T1000 (cell line): Measurements from ENCODE around the gene KIRREL1.
A peak's percentile ranks its signal among the peaks of the same experiment; 100 is the strongest.

ENCODE experiments used
- DNase-seq: peaks from one replicate; lab custom pipeline; 2025; ENCODE audit warnings: mixed read lengths; lab: John Stamatoyannopoulos, UW

KIRREL1 gene

GRCh38 chr1:157975228-157975950 is 18.1 kb upstream of the KIRREL1 start:
- no peak for DNase-seq

GRCh38 chr1:157976888-157977287 is 16.6 kb upstream of the KIRREL1 start:
- DNase-seq = no peak

DNA sequence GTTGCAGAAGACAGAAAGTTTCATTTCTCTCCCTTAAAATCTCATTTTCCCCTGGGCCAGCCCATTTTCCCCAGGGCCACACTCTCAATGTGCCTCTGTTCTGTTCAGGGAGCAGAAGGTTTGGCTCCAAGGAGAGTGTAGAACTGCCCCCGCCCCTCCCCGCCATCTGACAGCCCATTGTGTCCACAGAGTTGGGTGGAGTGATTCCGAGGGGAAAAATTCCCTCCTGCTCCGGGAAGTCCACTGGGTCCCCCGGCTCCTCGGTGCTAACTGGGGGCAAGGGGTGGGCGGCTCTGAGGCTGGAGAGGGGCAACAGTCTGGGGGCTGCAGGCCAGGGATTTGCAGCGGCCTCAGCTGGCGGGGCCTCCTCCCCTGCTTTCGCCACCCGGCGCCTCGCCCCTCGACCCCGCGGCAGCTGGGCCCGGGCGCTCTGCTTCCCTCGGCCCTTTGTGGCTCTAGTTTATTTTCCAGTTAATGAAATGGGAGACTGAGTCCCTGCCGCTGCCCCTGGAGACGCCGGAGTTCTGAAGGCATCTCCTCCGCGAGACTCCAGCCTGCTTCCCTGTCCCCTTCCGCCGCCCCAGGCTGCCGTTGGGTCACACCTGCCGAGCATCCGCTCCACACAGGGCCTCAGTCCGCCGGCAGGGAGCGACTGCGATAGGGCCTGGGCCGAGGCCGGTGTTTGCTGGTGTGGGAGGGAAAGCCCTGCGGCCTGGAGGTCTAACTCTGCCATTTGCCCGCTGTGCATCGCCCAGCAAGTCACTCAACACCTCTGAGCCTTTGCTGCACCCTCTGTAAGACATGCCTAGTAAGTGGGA is 14.7 kb upstream of the KIRREL1 start:
- DNase-seq = no peak

DNA sequence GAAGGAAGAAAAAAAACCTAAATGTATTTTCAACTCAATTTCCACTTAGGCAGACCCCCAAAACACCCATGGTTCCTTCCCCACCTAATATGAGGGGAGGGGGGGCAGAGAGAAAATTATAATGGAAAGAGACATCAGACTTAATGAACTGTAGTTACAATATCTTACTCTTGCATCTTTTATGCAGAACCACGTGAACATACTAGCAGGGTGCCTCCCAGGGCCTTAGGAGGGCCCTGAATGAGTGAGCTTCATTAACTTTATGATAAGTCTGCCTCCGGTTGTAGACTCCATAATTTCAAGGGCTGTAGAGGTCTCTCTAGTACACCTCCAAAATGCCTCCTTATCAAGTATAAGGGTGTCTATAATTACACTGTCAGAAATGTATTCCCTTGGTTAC is 11.3 kb upstream of the KIRREL1 start:
- DNase-seq = no peak

- DNase-seq = no peak
Observed at GRCh38 chr1:157983787-157984186, 9.7 kb upstream of the KIRREL1 start.

DNA sequence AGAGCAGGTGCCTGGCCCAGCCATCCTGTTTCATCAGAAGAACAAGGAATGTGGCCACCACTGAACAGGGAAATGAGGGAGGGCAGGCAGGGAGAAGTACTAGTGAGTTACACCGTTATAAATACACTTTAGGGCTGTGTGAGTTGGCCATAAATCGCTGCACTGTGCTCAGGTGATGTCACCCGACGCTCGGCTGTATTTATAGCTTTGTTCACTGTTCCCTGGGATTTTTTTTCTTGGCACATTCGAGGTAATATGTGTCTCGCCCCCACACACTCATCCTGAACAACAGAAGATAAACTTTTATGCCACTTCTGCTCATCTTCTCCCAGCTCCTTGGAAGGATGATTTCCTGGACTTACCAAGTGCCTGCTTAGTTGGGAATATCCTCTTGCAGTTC is 9.0 kb upstream of the KIRREL1 start:
- no peak for DNase-seq

DNA sequence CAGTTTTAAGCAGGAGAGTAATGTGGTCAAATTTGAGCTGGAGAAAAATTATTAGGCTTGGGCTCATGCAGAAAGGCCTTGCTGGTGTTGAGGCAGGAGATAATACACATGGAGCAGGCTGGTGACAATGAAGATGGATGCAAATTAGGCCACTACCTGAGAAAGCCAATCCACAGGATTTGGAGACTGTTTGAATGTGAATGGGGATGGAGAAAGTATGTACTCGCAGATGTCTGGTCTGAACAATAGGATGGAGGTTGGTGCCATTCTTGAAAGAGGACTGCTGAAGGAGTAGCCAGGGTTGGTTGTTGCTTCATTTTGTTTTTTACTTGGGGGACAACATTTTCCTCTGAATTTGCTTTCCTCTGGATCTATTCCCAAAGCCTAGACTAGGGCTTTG is 8.0 kb upstream of the KIRREL1 start:
- no peak for DNase-seq

GRCh38 chr1:157988002-157988401 is 5.4 kb upstream of the KIRREL1 start:
- no peak for DNase-seq

DNA sequence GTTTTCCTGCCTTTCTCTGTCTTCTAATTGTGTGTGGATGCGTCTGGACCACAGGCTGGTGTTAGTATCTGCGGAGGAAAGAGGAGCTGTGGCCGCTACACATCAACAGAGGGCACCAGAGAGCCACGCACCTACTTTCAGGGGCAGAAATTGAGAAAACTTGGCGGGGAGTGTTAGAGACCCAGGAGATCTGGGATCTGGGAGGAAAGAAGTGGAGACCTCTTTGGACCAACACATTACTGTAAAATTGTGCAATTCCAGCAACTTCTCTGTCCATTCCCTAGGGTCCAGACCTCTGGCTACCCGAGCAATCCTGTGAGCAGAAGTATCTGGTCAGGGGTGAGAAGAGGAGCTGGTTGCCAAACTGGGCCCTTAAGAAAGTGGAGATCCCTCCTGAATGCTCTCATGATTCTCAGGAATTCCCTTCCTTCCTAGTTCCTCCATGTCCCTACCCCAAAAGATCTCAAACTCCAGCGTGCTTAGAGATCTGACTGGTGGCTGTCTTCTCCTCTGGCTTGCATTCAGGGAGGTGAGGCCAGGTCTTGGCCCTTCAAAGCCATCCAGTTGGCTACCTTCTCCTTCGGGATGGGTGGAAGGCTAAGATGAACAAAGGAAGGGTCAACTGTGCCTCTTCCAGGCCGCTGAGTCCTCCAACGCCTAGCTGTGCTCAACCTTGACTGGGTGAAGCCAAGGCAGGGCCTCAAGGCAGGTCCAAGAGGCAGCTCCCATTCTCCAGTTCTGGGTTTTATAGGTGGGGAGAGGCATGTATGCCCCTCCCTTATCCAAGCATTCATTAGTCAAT is 1.2 kb upstream of the KIRREL1 start:
- peak; percentile 48 for DNase-seq

DNA sequence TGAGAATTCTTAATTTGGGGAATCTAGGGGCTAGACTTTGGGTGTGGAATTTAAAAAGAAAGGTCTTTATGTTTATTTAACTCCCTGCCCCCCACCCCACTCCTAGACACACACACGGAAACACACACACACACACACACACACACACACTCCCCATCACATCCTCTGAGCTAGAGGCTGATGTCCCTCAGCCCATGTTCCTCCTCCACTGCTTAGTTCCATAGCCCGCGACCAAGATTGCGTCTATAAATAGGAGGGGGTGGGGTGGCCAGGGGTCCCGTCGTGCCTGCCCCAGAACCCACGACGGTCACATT is 655 bp upstream of the KIRREL1 start:
- no peak for DNase-seq

DNA sequence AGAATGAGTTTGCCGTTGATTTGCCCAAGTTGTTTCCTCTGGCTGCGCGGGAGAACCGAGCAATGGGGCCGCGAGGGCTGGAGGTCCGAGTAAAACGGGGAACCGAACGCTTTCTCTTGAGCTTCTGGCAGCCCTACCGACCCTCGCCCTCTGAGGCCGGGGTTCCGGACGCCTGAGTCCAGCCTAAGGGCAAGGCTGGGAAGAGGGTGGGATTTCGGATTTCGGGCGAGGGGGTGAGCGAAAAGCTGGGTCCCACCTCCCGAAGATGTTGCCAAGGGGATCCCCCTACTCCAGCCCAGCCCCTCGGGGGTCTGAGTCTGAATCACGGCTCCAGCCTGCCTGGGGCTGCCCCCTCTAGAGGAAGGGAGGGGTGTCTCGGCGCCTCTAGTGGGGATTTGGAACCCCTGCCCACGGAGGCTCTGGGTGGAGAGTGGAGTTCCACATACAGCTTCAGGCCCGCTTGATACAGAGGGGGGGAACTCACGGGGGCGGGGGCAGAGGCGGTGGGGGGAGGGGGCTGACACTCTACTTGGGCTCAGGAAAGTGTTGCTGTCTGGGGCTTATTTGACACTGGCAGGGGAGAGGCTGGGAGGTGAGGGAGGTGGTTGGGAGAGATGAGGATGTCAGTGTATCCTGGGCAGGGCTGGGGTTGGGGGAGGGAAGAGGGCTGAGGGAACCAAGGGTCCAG is 617 bp downstream of the KIRREL1 start:
- DNase-seq = no peak

DNA sequence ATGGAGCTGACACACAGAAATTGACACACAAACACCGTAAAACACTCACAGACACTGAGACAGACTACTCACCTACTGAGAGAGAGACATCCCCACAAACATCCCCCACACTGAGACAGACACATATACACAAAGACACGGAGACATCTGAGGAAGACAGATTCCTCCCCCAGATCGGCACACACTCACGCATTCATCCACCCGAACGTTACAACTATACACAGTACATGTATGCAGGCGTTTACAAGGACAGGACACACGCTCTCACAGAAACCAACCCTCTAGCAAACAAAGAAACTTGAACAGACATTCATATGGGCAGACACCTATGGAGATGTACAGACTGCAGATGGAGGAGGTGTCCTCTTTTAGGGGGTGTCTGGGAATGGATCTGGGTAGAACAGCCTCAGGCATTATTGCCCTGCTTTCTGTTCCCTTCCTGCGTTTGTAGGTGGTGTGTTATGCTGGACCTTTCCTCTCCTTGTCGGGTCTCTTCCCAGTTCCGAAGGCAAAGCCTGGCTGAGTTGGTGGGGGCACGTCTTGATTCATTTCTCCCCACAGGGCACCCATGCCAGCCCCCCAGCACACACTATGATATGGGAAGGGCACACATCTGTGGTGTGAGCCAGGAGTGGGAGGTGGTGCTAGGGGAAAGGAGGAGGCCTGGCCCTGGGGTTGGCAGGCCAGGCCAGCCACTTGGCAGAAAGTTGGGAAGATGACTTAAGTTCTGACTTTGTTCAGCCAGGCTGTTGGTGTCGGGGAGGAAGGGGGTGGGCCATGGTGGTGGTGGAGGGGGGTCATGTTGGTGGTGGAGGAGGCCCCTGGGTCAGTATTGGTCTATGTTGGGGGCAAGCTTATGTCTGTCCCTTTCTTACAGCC is 1.5 kb downstream of the KIRREL1 start:
- DNase-seq = no peak

GRCh38 chr1:157995583-157996169 is 2.2 kb downstream of the KIRREL1 start:
- no peak for DNase-seq

GRCh38 chr1:157996433-157996832 is 3.0 kb downstream of the KIRREL1 start:
- DNase-seq = no peak

DNA sequence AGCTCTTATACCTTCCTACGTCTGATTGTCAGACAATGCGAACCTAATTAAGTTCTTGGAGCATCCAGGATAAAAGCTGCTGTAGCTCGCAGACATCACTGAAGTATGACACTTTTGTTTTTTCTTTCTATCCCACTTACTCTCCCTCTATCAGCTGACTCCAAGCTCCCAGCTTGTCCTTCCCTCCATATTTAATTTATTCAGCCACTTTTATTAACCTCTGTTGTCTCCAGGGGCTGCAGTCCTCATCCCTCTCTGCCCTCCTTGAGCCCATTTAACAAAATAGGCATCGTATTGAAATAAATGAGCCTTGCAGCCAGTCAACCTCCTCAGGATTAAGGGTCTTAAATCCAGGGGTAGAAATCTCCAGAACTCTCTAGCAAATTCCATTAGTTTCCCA is 7.1 kb downstream of the KIRREL1 start:
- no peak for DNase-seq

- no peak for DNase-seq
Observed at GRCh38 chr1:158002022-158002630, 8.7 kb downstream of the KIRREL1 start.

DNA sequence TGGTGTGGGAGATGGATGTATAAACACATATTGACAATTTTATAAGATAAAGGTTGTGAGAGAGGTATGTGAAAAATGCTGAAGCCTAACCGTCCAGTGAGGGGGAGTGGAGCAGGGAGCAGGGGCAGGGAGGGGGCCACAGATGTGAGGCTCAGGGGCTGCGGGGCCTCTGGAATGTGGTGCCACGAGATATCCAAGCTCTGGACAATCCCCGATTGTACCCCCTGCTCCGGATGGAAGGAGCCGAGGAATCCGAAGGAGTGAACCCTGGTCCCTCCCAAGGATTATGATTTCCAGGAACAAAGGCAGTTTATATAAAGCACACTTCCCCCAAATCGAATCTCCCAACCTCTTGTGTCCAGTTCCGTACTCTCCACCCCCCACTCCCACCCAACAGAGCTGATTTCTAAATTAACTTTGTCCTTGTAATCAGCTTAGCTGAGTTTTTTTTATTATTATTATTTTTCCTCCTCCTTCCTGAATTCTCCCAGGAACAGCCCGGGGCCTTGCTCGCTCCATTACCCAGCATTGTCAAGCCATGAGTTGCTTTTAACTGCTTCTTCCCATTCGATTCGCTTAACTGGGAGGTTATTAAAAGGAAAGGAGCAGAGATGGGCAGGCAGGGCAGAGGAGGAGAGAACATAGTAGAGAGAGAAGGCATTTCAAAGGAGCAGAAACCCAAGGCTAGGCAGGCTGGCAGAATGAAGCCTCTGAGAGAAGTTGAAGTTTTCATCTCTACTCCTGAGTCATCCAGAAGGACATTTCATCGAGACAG is 9.4 kb downstream of the KIRREL1 start:
- DNase-seq = peak; percentile 23

GRCh38 chr1:158003406-158003800 is 10.0 kb downstream of the KIRREL1 start:
- DNase-seq = peak; percentile 18

DNA sequence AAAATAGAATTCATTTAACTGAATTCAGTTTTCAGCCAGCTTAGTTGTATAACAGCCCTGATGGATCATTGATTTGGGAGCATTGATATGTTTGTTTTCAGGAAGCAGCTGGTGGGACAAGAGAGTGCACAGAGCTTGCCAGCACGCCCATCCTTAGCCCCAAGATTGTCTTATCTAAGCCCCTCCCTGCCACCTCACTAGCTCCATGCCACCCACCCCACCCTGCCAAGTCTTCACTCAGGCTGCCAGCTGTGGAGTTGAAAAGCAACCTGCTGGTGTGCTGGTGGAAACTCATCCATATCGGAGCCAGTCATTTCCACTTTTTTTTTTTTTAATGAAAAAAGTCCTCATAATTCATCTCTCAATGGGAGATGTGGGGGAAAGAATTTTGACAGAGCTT is 11.8 kb downstream of the KIRREL1 start:
- DNase-seq = no peak

GRCh38 chr1:158007180-158007579 is 13.7 kb downstream of the KIRREL1 start:
- DNase-seq = no peak
